ENCODE results near the gene AOX1. TPM values are rescaled to one million over a fixed set of nuclear protein-coding genes. Genes with fewer than 3 reads are reported as not detected.
A peak's percentile ranks its signal among the peaks of the same experiment; 100 is the strongest.

The AOX1 gene
- polyA plus RNA-seq, 2 of the 4 experiments (the other 2 are of a cell fraction), result 3.6 to 5.4 TPM

GRCh38 chr2:200614249-200614648 is 28.4 kb downstream of the AOX1 start (continued):
- TF ChIP-seq, protein P1, sequence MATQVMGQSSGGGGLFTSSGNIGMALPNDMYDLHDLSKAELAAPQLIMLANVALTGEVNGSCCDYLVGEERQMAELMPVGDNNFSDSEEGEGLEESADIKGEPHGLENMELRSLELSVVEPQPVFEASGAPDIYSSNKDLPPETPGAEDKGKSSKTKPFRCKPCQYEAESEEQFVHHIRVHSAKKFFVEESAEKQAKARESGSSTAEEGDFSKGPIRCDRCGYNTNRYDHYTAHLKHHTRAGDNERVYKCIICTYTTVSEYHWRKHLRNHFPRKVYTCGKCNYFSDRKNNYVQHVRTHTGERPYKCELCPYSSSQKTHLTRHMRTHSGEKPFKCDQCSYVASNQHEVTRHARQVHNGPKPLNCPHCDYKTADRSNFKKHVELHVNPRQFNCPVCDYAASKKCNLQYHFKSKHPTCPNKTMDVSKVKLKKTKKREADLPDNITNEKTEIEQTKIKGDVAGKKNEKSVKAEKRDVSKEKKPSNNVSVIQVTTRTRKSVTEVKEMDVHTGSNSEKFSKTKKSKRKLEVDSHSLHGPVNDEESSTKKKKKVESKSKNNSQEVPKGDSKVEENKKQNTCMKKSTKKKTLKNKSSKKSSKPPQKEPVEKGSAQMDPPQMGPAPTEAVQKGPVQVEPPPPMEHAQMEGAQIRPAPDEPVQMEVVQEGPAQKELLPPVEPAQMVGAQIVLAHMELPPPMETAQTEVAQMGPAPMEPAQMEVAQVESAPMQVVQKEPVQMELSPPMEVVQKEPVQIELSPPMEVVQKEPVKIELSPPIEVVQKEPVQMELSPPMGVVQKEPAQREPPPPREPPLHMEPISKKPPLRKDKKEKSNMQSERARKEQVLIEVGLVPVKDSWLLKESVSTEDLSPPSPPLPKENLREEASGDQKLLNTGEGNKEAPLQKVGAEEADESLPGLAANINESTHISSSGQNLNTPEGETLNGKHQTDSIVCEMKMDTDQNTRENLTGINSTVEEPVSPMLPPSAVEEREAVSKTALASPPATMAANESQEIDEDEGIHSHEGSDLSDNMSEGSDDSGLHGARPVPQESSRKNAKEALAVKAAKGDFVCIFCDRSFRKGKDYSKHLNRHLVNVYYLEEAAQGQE (IDR thresholded peaks at IDR 0.05), result no peak
- no peak for TF ChIP-seq HDAC2 (IDR thresholded peaks at IDR 0.05)
- no peak for TF ChIP-seq POLR2AphosphoS2 (conservative IDR thresholded peaks at IDR 0.05; ENCODE audit: low read length)
- TF ChIP-seq RARB (CRISPR knock-in tag; IDR thresholded peaks at IDR 0.05), result no peak
- no peak for TF ChIP-seq EHMT2 (IDR thresholded peaks at IDR 0.05; ENCODE audit: low read depth)
- TF ChIP-seq RFX5 (IDR thresholded peaks at IDR 0.05), result no peak
- TF ChIP-seq BHLHE40 (IDR thresholded peaks at IDR 0.05; ENCODE audit: low read depth, low read length), result no peak
- TF ChIP-seq NPAS2 (CRISPR knock-in tag; IDR thresholded peaks at IDR 0.05; ENCODE audit: borderline replicate concordance), result no peak
- TF ChIP-seq ZNF302 (CRISPR knock-in tag; IDR thresholded peaks at IDR 0.05), result no peak
- TF ChIP-seq PHF8 (IDR thresholded peaks at IDR 0.05; ENCODE audit: borderline replicate concordance, low read depth), result no peak

DNA sequence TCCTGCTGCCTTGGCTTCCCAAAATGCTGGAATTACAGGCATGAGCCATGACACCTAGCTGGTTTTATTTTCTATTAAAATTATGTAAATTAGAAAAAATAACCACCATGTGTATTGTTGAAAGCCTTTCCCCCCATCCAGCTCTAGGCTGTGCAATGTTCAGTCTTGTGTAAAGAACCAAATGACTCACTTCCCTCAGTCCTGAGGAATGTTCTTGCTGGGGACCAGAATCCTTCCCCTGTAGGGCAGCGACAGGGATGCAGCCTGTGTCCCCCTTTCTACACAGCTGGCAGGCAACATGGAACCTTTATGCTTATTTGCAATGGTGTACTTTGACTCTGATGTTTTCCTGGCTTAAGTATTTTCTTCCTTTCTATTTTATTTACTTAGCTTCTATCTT is 29.4 kb downstream of the AOX1 start:
- ChIA-PET CTCF (interaction anchor here (0.6 to 4.2 kb wide), 11 partner anchors 12 to 642 kb away, joined by 3 to 22 read pairs (median 3); no protein-coding TSS in a partner anchor), POLR2A (interaction anchor here (1.2 kb wide), 2 partner anchors 105 to 642 kb away, joined by 3 read pairs; partner anchors contain the start of gene KCTD18)
- Histone ChIP-seq H3K4me1 (peaks cover 61% of the 10 kb centered on the region), H3K9me3 (no peaks in the 10 kb centered on the region), H3K4me2 (peak overlapping the region; percentile 35), H3K27ac (peak overlapping the region; percentile 70 to 79), H3K4me3 (no peak overlapping the region)
- FAIRE-seq (peak; percentile 28), ATAC-seq (peak; percentile 89), DNase-seq (ENCODE audit: low read depth in 1 of 2, low spot score in 1 of 2) (peak; percentile 32 to 62)
- no peak for TF ChIP-seq PHF8 (IDR thresholded peaks at IDR 0.05; ENCODE audit: borderline replicate concordance, low read depth)
- no peak for TF ChIP-seq BHLHE40 (IDR thresholded peaks at IDR 0.05; ENCODE audit: low read depth, low read length)
- TF ChIP-seq MAX (IDR thresholded peaks at IDR 0.05), result 0 out of 2 replicates have a peak, but pooled peaks have one; percentile 23
- TF ChIP-seq RARB (CRISPR knock-in tag; IDR thresholded peaks at IDR 0.05), result no peak
- no peak for TF ChIP-seq BCL3 (IDR thresholded peaks at IDR 0.05)
- no peak for TF ChIP-seq KDM5A (IDR thresholded peaks at IDR 0.05)
- no peak for TF ChIP-seq POLR2AphosphoS2 (conservative IDR thresholded peaks at IDR 0.05; ENCODE audit: low read length)
- TF ChIP-seq FOSL2 (IDR thresholded peaks at IDR 0.05), result 0 out of 2 replicates have a peak, but pooled peaks have one; percentile 36
- TF ChIP-seq FOSL2 (CRISPR knock-in tag; IDR thresholded peaks at IDR 0.05), result peak; percentile 72
- no peak for TF ChIP-seq ZFP36 (IDR thresholded peaks at IDR 0.05; ENCODE audit: borderline replicate concordance, partially characterized antibody)
- 0 out of 2 replicates have a peak, but pooled peaks have one; percentile 13 for TF ChIP-seq JUNB (IDR thresholded peaks at IDR 0.05)
- no peak for TF ChIP-seq ZC3H11A (IDR thresholded peaks at IDR 0.05)
- TF ChIP-seq HOXA7 (CRISPR knock-in tag; IDR thresholded peaks at IDR 0.05), result no peak
- TF ChIP-seq NR3C1 (IDR thresholded peaks at IDR 0.05), result no peak
- TF ChIP-seq CEBPB (IDR thresholded peaks at IDR 0.05), result peak in 1 of 2 experiments; percentile 24; a peak in 1 of 4 replicates
- TF ChIP-seq SMC3 (IDR thresholded peaks at IDR 0.05), result no peak
- no peak for TF ChIP-seq EHMT2 (IDR thresholded peaks at IDR 0.05; ENCODE audit: low read depth)
- TF ChIP-seq HEYL (CRISPR knock-in tag; IDR thresholded peaks at IDR 0.05), result no peak
- TF ChIP-seq RFX5 (IDR thresholded peaks at IDR 0.05), result no peak
- 10% methylated on average over 1 of the region's 1 CpG for WGBS (ENCODE audit: missing lambda C conversion rate)
